ENCODE measurements around the gene SOWAHC.
A peak's percentile ranks its signal among the peaks of the same experiment; 100 is the strongest.

The SOWAHC gene

GRCh38 chr2:109647636-109648035, 33.5 kb downstream of the SOWAHC start:
- DNase-seq = no peak

- DNase-seq = no peak
Observed at GRCh38 chr2:109648041-109648527, 33.9 kb downstream of the SOWAHC start.

- peak; percentile 40 for DNase-seq
Observed at GRCh38 chr2:109649736-109650695, 35.9 kb downstream of the SOWAHC start.

- DNase-seq = no peak
Observed at GRCh38 chr2:109654326-109655050, 40.3 kb downstream of the SOWAHC start.

- DNase-seq = no peak
Observed at GRCh38 chr2:109655287-109655686, 41.1 kb downstream of the SOWAHC start.

- DNase-seq = no peak
Observed at GRCh38 chr2:109659396-109660045, 45.4 kb downstream of the SOWAHC start.

- DNase-seq = no peak
Observed at GRCh38 chr2:109660046-109660860, 46.1 kb downstream of the SOWAHC start.

- no peak for DNase-seq
Observed at GRCh38 chr2:109662889-109663288, 48.7 kb downstream of the SOWAHC start.

GRCh38 chr2:109663721-109664120, 49.6 kb downstream of the SOWAHC start:
- DNase-seq = peak; percentile 97

- DNase-seq = no peak
Observed at GRCh38 chr2:109666466-109666865, 52.3 kb downstream of the SOWAHC start.
